GM21529 (cell line): ENCODE data around the gene EPHA4.

Source experiments
- ATAC-seq: cut with Tn5 transposase; IDR thresholded peaks from one replicate; pipeline ENCODE4 v1.9.1; 2021; ENCODE audit not compliant: unreplicated experiment

EPHA4 gene

DNA sequence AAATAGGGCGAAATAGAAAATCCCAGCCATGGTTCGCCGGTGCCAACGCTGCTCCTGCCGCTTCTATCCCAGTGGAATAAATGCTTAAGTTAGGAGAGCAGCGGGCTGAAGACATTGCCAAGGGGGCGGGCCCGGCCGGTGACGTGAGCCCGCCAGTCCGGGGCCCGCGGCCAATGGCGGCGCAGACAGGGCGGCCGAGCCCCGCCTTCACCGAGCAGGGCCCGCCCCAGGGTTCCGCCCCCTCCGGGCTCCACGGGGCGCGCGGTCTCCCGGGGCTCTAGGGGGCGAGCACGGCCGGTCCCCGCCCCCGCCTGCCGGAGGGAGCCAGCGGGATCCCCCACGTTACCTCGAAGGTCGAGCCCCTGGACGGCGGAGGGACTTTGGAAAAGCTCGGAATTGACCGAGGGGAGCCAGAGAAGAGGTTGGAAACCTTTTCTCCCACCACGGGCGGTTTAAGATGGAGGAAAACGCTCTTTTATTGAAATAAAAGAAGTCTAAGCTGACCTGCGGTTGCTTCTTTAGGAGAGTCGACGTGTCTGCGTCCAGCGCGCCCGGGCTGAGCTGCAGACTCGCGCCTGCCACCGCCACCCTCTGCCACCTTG, at the start of gene EPHA4:
Gene EPHA4 (minus strand): TSS at position 86 of the 602 bp plus-strand sequence. CDS start 56 bp downstream, at position 30.
- peak; percentile 89 for ATAC-seq

- no peak for ATAC-seq
Observed at GRCh38 chr2:221618007-221618406, 45.9 kb upstream of the EPHA4 start.

GRCh38 chr2:221616561-221616960, 44.5 kb upstream of the EPHA4 start:
- ATAC-seq: no peak

- ATAC-seq: no peak
Observed at GRCh38 chr2:221614274-221614673, 42.2 kb upstream of the EPHA4 start.

GRCh38 chr2:221612800-221613199, 40.7 kb upstream of the EPHA4 start:
- no peak for ATAC-seq

DNA sequence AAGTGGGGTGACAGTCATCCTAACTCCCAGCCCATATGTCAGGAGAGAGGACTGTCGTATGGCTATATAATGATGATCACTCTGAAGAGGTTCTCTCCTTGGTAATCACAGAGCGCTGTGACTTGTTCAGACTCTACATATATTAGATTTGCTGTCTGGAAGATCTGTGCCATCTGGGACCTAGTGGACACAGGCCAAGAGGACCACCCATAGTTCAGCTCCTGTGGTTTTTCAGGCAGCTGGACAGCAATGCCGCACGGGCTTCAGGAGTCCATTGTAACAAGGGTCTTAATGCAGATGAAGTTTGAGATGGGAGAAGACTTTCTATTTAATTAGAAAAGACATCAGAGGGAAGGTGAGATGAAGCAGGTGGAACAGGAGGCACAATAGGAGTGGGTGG, 40.1 kb upstream of the EPHA4 start:
- ATAC-seq: no peak

DNA sequence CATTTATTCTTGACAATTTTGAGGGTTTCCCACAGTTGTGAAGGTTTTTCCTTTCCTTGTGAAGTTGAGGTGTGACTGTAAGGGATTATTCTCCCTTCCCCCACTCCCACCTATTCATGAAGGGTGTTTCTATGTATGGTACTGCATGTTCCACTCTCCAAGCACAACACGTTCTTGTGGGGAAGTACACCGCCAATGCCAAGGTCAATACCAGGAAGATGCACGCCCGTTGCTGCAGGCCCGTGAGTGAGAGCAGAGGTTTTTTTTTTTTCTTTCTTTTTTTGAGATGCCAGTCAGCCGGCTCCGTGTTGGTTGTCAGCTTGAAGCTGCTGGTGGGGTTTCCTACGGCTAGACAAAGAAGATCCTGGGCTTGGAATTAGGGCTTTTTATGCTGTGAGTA, 38.6 kb upstream of the EPHA4 start:
- no peak for ATAC-seq

DNA sequence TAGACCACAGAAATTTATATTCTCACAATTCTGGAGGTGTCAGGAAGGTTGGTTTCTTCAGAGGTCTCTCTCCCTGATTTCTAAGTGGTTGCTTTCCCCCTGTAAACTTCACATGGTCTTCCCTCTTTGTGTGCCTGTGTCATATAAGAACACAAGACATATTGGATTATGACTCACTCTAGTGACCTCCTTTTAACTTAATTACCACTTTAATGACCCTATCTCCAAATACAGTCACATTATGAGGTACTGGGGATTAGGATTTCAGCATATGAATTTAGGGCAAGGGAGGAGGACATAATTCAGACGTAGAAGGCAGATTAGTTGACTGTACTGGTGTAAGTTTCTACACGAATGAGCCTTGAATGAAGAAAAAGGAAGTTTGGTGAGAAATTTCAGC, 38.2 kb upstream of the EPHA4 start:
- no peak for ATAC-seq

- ATAC-seq: no peak
Observed at GRCh38 chr2:221608442-221608841, 36.3 kb upstream of the EPHA4 start.

GRCh38 chr2:221606424-221606823, 34.3 kb upstream of the EPHA4 start:
- no peak for ATAC-seq

DNA sequence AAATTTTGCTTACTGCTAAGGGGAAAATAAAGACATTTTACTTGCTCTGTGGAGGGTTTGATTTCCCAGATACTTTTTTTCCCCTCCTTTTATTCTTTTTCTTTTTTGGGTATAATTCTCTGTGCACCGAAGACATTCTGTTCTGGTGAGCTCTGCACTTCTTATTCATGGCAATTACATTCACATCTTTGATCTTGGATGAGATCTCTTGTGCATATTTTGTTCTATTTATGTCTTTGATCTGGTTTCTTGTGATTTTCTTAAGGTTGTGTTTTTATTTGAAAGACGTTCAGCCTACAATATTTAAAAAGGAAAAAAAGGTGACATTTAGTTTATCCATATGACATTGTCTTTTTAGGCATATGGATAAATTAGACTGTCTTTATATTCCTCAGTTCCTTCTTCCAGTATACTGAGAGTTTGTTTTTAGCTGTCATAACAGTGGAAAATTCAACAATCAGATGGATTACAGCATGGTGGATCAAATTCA, 33.7 kb upstream of the EPHA4 start:
- ATAC-seq: no peak

- no peak for ATAC-seq
Observed at GRCh38 chr2:221602938-221603337, 30.8 kb upstream of the EPHA4 start.

DNA sequence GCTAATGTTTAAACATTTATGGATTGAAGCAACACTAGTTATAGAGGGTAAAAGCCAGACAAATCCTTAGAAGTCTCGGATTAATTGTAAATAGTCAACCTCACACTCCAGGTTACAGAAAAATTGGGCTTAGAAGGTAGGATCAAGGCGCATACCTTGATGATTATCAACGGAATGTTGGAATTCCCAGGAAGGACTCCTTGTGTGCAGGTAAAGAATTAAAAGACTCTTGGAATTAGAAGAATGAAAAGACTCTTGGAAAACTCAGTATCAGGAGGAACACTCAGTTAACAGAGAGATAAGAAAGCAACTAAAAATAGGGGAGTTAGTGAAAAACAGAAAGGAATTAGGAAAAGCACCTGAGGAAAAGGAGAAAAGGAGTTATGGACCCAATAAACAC, 29.3 kb upstream of the EPHA4 start:
- ATAC-seq: no peak

DNA sequence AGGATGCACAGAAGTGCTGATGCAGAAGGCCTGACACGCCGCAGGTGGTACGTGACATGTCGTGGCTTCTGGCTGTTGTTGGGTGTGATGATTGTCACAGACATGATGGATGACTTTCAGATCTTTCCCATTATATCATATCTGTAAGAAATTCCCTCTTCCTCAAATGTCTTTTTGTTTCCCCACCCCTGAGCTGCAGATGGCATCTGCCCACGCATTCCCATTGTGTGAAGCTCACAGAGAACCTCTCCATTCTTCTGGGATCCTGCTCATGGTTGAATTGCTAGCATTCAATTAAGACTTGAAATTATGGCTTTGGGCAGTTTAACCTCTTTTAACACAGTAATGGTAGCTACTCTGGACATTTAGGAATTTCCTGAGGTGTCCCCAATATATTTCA, 28.3 kb upstream of the EPHA4 start:
- no peak for ATAC-seq

GRCh38 chr2:221596192-221596591, 24.1 kb upstream of the EPHA4 start:
- no peak for ATAC-seq

- ATAC-seq: no peak
Observed at GRCh38 chr2:221590861-221591365, 18.8 kb upstream of the EPHA4 start.

DNA sequence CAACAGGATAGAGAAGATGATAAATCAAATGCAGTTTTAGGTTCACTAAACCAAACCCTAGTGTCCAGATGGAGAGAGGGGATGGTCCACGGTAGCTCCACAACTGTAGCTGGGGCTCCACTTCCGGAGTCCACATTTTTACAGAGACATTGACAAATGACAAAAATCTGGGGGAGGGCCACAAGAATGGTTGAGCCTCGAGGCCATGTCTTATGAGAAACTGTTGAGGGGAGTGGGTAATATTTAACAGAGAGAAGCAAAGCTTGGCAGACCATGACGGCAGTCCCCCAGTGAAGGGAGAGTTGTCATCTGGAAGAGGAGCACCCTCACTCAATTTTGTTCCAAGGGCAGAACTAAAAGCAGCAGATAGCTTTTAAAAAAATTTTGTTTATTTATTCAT, 17.6 kb upstream of the EPHA4 start:
- ATAC-seq: no peak

GRCh38 chr2:221588306-221588985, 16.3 kb upstream of the EPHA4 start:
- no peak for ATAC-seq

DNA sequence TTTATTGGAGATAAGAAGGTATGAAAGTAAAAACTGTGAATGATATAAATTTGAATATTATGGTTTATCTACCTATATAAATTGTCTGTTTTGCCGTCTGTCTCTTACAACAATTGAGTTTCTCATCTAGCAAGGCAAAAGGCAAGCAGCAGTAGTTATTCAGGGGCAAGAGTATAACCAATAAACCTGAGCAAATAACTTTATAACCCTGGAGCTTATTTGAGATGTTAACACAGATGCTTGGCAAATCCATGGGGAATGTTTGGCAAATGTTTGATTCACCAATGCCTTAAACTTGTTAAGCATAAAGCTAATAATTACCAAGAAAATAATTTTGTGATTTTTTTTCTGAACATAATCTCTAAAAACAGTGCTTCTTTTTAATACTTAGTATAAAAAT, 9.9 kb upstream of the EPHA4 start:
- no peak for ATAC-seq

DNA sequence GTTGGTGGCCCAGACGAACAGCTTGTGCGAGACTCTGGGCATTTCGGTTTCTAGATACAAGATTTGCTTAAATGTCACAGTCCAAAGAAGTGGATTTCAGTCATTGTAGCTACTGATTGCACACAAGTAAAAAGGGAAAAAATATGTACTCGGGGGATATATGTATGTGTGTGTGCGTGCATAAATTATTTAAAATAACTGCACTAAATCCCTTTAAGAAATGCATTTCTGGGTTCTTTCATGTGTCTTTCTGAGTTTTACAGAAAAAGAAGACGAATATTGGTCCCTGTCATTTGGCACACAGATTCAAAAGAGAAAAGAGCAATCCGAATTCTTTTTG, 2.1 kb upstream of the EPHA4 start:
- ATAC-seq: no peak

GRCh38 chr2:221573430-221574230, 1.5 kb upstream of the EPHA4 start:
- peak; percentile 61 for ATAC-seq
